A673 (cell line): Measurements from ENCODE around the gene ANKRD66. TPM values are rescaled to one million over a fixed set of nuclear protein-coding genes. Genes with fewer than 3 reads are reported as not detected.

ENCODE experiments used
- BruUV-seq: library from RNA; stranded (reverse); fragments of 400-500 nt; replicated peaks from 2 replicates; lab custom pipeline; 2021; lab: Mats Ljungman, UMichigan
- CTCF ChIA-PET: fragments of 300-600 bp; sonication (Branson Sonifier 250); formaldehyde crosslinking; loops from one replicate; lab custom pipeline; 2022; ENCODE audit warnings: antibody characterized with exemption; lab: Charles Lee
- POLR2A ChIA-PET: fragments of 300-600 bp; sonication (Branson Sonifier 250); formaldehyde crosslinking; loops from one replicate; lab custom pipeline; 2022; ENCODE audit warnings: antibody characterized with exemption; ENCODE audit not compliant: low non-redundant PET; lab: Charles Lee
- DNase-seq: peaks from one replicate; pipeline ENCODE4 v3.0.0-alpha.2; 2015; ENCODE audit warnings: low spot score
- H3K27ac ChIP-seq: fragments of 200-600 bp; sonication (generic); 2 replicates; pipeline ENCODE4 v1.5.1; 2016; ENCODE audit warnings: mixed run types, low read depth, mild to moderate bottlenecking, mixed read lengths, antibody characterized with exemption, low read length; ENCODE audit not compliant: poor library complexity, severe bottlenecking
- H3K27me3 ChIP-seq: fragments of 200-600 bp; sonication (generic); replicated peaks from 2 replicates; pipeline ENCODE4 v1.6.1; 2017; ENCODE audit warnings: mixed run types, low read depth, mild to moderate bottlenecking, mixed read lengths, antibody characterized with exemption, low read length; ENCODE audit not compliant: insufficient read depth, poor library complexity
- H3K36me3 ChIP-seq: fragments of 200-600 bp; sonication (generic); 2 replicates; pipeline ENCODE4 v1.6.1; 2016; ENCODE audit warnings: mixed run types, mild to moderate bottlenecking, mixed read lengths, antibody characterized with exemption, low read length; ENCODE audit not compliant: insufficient read depth, poor library complexity, severe bottlenecking
- H3K4me1 ChIP-seq: fragments of 200-600 bp; sonication (generic); 2 replicates; pipeline ENCODE4 v1.6.1; 2017; ENCODE audit warnings: mixed run types, mild to moderate bottlenecking, mixed read lengths, antibody characterized with exemption, low read length; ENCODE audit not compliant: insufficient read depth, poor library complexity, severe bottlenecking
- H3K4me3 ChIP-seq: fragments of 200-600 bp; sonication (generic); 2 replicates; pipeline ENCODE4 v1.5.1; 2016; ENCODE audit warnings: low read depth, mixed run types, mild to moderate bottlenecking, mixed read lengths, low read length; ENCODE audit not compliant: poor library complexity, severe bottlenecking
- H3K9me3 ChIP-seq: fragments of 200-600 bp; sonication (generic); 2 replicates; pipeline ENCODE4 v1.6.1; 2016; ENCODE audit warnings: mixed run types, low read depth, mild to moderate bottlenecking, mixed read lengths, antibody characterized with exemption, low read length; ENCODE audit not compliant: poor library complexity, severe bottlenecking
- CTCF ChIP-seq: fragments of 300-800, 200-600 bp; sonication (generic); conservative IDR thresholded peaks from 2 replicates; pipeline ENCODE4 v1.5.1; 2017; ENCODE audit warnings: low read depth, mild to moderate bottlenecking, antibody characterized with exemption, low read length, moderate library complexity, mixed read lengths
- EZH2 ChIP-seq: fragments of 200-600 bp; sonication (generic); IDR thresholded peaks from 2 replicates; pipeline ENCODE4 v1.6.1; 2017; ENCODE audit warnings: borderline replicate concordance, low read depth, mild to moderate bottlenecking, mixed read lengths, antibody characterized with exemption, low read length; ENCODE audit not compliant: poor library complexity, severe bottlenecking
- intact Hi-C: fragments of 100-400 bp; cut with micrococcal nuclease; formaldehyde crosslinking; loops from one replicate; pipeline ENCODE4 v1.10.0; 2022; ENCODE audit not compliant: unreplicated experiment
- total RNA-seq: library from RNA; stranded (reverse); gene quantifications from 2 replicates; pipeline ENCODE4 v1.2.3, GENCODE V29; 2021

The ANKRD66 gene
- total RNA-seq, 1 experiment from 2014 or later: not detected

GRCh38 chr6:46793138-46793537 lies 46.4 kb downstream of the ANKRD66 start, which contains the start of gene MEP1A:
MEP1A (plus strand) TSS chr6:46793389; CDS start chr6:46793399, 10 bp downstream.
- TF ChIP-seq CTCF (no peak), EZH2 (no peak)
- intact Hi-C loops: no loop called here
- Histone ChIP-seq H3K27me3 (peaks cover 7% of the 10 kb centered on the region), H3K4me3 (no peak within 1 kb of the TSS), H3K36me3 (no peaks in the 10 kb centered on the region), H3K9me3 (no peaks in the 10 kb centered on the region), H3K27ac (no peak within 1 kb of the TSS), H3K4me1 (no peaks in the 10 kb centered on the region)
- CTCF ChIA-PET: no interaction called here
- no peak for DNase-seq
- BruUV-seq: no TSS peak
- POLR2A ChIA-PET: no interaction called here

DNA sequence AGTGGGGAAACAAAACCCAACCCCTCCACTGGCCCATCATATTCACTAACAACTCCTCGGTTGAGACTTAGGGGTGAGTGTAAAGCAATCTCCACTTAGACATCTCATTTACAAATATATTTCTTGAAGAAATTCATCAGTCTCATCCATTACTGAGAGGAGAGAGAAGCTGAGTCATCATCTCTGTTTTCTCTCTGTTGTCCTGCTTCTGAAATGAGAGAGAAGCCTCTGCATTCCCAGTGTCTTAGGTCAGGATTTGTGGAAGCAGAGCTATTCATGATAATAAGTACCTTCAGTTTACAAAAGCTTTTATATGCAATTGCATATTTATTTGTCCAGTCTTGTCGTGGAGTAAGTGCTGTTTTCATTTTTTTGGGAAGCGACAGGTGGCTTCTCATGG lies 47.3 kb downstream of the ANKRD66 start:
- BruUV-seq: no TSS peak

DNA sequence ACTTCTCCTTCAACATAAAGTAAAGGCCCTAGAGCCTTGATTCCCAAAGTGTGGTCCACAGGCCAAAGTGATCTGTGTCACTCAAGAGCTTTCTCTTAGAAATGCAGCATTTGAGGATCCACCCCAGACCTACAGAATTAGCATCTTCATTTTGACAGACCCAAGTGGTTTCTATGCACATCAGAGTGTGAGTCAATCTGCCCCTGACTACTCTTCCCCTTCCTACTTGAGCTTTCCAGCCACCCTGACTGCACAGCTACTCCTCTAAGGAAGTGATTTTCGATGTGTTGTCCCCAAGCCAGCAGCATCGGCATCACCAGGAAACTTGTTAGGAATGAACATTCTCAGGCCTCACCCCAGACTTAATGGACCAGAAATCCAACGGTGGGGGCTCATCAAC lies 49.1 kb downstream of the ANKRD66 start:
- ChIA-PET POLR2A (no interaction called here), CTCF (no interaction called here)
- Histone ChIP-seq H3K27me3 (peaks cover 7% of the 10 kb centered on the region), H3K4me1 (no peaks in the 10 kb centered on the region), H3K27ac (no peak overlapping the region), H3K36me3 (no peaks in the 10 kb centered on the region), H3K9me3 (no peaks in the 10 kb centered on the region), H3K4me3 (no peak overlapping the region)
- no peak for TF ChIP-seq CTCF
- TF ChIP-seq EZH2: no peak
- no peak for DNase-seq
- intact Hi-C loops: no loop called here
- BruUV-seq: no TSS peak

More for the DNA sequence above, 47.3 kb downstream of the ANKRD66 start:
- Histone ChIP-seq H3K27ac (no peak overlapping the region), H3K27me3 (peaks cover 7% of the 10 kb centered on the region), H3K9me3 (no peaks in the 10 kb centered on the region), H3K4me1 (no peaks in the 10 kb centered on the region), H3K36me3 (no peaks in the 10 kb centered on the region), H3K4me3 (no peak overlapping the region)
- ChIA-PET POLR2A (no interaction called here), CTCF (no interaction called here)
- no peak for DNase-seq
- intact Hi-C loops: no loop called here
- no peak for TF ChIP-seq CTCF
- TF ChIP-seq EZH2: no peak
